Amniotic epithelial cell (primary cell): ENCODE data around the gene COL6A3.
"Not testable (repeated sequence)": the region's sequence is repeated elsewhere in the genome, so short reads cannot be mapped to it uniquely, and the experiment has no call there.

Source experiments
- DNase-seq: peaks from one replicate; pipeline ENCODE4 v3.0.0-alpha.2; 2010; ENCODE audit warnings: low read depth

COL6A3 gene

GRCh38 chr2:237315170-237315828 is 98.7 kb downstream of the COL6A3 start:
- DNase-seq = peak; percentile 87

- DNase-seq = no peak
Measured at GRCh38 chr2:237314681-237315080, 99.3 kb downstream of the COL6A3 start.

GRCh38 chr2:237314198-237314597 is 99.8 kb downstream of the COL6A3 start:
- DNase-seq = no peak

GRCh38 chr2:237312021-237312755 is 101.8 kb downstream of the COL6A3 start:
- DNase-seq = peak; percentile 78

- peak; percentile 37 for DNase-seq
Measured at GRCh38 chr2:237310515-237311114, 103.3 kb downstream of the COL6A3 start.

GRCh38 chr2:237309416-237309815 is 104.5 kb downstream of the COL6A3 start:
- peak; percentile 69 for DNase-seq

- no peak for DNase-seq
Measured at GRCh38 chr2:237309011-237309410, 105.0 kb downstream of the COL6A3 start.

GRCh38 chr2:237307474-237307873 is 106.5 kb downstream of the COL6A3 start:
- DNase-seq = no peak

- DNase-seq = no peak
Measured at GRCh38 chr2:237306787-237307170, 107.2 kb downstream of the COL6A3 start.

- no peak for DNase-seq
Measured at GRCh38 chr2:237306083-237306786, 107.7 kb downstream of the COL6A3 start.

GRCh38 chr2:237305579-237305978 is 108.4 kb downstream of the COL6A3 start:
- DNase-seq = no peak

GRCh38 chr2:237304763-237305514 is 109.0 kb downstream of the COL6A3 start:
- peak; percentile 87 for DNase-seq

- not testable (repeated sequence) for DNase-seq
Measured at GRCh38 chr2:237303244-237303643, 110.7 kb downstream of the COL6A3 start.

GRCh38 chr2:237301595-237301994 is 112.4 kb downstream of the COL6A3 start:
- no peak for DNase-seq

- DNase-seq = no peak
Measured at GRCh38 chr2:237300739-237301138, 113.2 kb downstream of the COL6A3 start.

GRCh38 chr2:237299906-237300305 is 114.1 kb downstream of the COL6A3 start:
- peak; percentile 100 for DNase-seq

- DNase-seq = peak; percentile 99
Measured at GRCh38 chr2:237298151-237299118, 115.5 kb downstream of the COL6A3 start.

GRCh38 chr2:237297421-237298150 is 116.4 kb downstream of the COL6A3 start:
- DNase-seq = no peak

- peak; percentile 51 for DNase-seq
Measured at GRCh38 chr2:237296756-237297155, 117.2 kb downstream of the COL6A3 start.
